Measurements from ENCODE around the gene KNOP1.

DNA sequence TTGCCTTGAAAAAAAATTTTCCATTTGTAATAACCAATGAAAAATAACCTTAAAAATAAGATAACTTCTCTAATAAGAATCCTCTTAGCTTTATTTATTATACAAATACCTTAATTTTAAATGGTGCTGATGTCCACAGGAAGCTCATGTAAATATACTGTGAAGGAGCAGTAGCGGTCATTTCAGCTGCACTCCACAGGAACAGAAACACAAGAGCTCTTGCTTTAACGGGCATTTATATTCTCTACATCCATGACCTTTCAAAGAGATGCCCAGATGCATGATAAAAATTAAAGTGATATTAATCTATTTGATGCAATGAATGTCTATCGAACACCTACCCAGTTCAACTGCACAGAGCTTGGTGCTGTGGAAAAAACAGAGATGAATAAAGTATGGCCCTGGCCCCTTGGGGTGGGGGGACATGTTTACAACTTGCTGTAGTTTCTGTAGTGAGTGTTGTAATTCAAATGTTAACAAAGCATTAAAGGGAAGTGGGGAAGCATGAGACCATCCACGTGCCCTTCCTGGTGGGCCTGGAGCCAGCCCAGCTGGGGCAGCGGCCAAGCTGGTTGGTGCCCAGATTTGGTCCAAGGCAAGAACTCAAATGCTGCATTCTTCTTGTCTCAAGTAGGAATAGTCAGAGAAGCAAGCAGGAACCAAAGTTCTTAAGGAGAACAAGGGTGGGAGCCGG lies 48.0 kb upstream of the KNOP1 start:
- TF ChIP-seq ZC3H4 (CRISPR knock-in tag; IDR thresholded peaks at IDR 0.05; ENCODE audit: borderline replicate concordance) (no peak), ZNF30 (CRISPR knock-in tag; IDR thresholded peaks at IDR 0.05) (no peak), CREB1 (IDR thresholded peaks at IDR 0.05) (no peak), CREB1 (CRISPR knock-in tag; IDR thresholded peaks at IDR 0.05) (no peak), MAFK (conservative IDR thresholded peaks at IDR 0.05 in 1 of 2, IDR thresholded peaks at IDR 0.05 in 1 of 2; ENCODE audit: low read length in 2 of 2) (no peak), TP53 (CRISPR knock-in tag; conservative IDR thresholded peaks at IDR 0.05) (no peak)
- TF ChIP-seq, protein P1, sequence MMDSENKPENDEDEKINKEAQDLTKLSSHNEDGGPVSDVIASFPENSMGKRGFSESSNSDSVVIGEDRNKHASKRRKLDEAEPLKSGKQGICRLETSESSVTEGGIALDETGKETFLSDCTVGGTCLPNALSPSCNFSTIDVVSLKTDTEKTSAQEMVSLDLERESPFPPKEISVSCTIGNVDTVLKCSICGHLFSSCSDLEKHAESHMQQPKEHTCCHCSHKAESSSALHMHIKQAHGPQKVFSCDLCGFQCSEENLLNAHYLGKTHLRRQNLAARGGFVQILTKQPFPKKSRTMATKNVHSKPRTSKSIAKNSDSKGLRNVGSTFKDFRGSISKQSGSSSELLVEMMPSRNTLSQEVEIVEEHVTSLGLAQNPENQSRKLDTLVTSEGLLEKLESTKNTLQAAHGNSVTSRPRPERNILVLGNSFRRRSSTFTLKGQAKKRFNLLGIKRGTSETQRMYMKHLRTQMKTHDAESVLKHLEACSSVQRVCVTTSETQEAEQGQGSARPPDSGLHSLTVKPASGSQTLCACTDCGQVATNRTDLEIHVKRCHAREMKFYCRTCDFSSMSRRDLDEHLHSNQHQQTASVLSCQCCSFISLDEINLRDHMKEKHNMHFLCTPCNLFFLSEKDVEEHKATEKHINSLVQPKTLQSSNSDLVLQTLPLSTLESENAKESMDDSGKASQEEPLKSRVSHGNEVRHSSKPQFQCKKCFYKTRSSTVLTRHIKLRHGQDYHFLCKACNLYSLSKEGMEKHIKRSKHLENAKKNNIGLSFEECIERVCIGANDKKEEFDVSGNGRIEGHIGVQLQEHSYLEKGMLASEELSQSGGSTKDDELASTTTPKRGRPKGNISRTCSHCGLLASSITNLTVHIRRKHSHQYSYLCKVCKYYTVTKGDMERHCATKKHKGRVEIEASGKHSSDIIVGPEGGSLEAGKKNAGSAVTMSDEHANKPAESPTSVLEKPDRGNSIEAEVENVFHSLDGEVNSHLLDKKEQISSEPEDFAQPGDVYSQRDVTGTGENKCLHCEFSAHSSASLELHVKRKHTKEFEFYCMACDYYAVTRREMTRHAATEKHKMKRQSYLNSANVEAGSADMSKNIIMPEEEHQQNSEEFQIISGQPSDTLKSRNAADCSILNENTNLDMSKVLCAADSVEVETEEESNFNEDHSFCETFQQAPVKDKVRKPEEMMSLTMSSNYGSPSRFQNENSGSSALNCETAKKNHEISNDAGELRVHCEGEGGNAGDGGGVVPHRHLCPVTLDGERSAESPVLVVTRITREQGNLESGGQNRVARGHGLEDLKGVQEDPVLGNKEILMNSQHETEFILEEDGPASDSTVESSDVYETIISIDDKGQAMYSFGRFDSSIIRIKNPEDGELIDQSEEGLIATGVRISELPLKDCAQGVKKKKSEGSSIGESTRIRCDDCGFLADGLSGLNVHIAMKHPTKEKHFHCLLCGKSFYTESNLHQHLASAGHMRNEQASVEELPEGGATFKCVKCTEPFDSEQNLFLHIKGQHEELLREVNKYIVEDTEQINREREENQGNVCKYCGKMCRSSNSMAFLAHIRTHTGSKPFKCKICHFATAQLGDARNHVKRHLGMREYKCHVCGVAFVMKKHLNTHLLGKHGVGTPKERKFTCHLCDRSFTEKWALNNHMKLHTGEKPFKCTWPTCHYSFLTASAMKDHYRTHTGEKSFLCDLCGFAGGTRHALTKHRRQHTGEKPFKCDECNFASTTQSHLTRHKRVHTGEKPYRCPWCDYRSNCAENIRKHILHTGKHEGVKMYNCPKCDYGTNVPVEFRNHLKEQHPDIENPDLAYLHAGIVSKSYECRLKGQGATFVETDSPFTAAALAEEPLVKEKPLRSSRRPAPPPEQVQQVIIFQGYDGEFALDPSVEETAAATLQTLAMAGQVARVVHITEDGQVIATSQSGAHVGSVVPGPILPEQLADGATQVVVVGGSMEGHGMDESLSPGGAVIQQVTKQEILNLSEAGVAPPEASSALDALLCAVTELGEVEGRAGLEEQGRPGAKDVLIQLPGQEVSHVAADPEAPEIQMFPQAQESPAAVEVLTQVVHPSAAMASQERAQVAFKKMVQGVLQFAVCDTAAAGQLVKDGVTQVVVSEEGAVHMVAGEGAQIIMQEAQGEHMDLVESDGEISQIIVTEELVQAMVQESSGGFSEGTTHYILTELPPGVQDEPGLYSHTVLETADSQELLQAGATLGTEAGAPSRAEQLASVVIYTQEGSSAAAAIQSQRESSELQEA (CRISPR knock-in tag; IDR thresholded peaks at IDR 0.05; ENCODE audit: not compliant biosample characterization) = no peak
- TF ChIP-seq, protein P2, sequence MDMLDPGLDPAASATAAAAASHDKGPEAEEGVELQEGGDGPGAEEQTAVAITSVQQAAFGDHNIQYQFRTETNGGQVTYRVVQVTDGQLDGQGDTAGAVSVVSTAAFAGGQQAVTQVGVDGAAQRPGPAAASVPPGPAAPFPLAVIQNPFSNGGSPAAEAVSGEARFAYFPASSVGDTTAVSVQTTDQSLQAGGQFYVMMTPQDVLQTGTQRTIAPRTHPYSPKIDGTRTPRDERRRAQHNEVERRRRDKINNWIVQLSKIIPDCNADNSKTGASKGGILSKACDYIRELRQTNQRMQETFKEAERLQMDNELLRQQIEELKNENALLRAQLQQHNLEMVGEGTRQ (IDR thresholded peaks at IDR 0.05; ENCODE audit: low read depth, low read length) = no peak
- TF ChIP-seq, protein P2 (CRISPR knock-in tag; IDR thresholded peaks at IDR 0.05; ENCODE audit: borderline replicate concordance) = no peak
- TF ChIP-seq, protein P3, sequence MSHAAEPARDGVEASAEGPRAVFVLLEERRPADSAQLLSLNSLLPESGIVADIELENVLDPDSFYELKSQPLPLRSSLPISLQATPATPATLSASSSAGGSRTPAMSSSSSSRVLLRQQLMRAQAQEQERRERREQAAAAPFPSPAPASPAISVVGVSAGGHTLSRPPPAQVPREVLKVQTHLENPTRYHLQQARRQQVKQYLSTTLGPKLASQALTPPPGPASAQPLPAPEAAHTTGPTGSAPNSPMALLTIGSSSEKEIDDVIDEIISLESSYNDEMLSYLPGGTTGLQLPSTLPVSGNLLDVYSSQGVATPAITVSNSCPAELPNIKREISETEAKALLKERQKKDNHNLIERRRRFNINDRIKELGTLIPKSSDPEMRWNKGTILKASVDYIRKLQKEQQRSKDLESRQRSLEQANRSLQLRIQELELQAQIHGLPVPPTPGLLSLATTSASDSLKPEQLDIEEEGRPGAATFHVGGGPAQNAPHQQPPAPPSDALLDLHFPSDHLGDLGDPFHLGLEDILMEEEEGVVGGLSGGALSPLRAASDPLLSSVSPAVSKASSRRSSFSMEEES (CRISPR knock-in tag; IDR thresholded peaks at IDR 0.05) = no peak
- TF ChIP-seq, protein P4, sequence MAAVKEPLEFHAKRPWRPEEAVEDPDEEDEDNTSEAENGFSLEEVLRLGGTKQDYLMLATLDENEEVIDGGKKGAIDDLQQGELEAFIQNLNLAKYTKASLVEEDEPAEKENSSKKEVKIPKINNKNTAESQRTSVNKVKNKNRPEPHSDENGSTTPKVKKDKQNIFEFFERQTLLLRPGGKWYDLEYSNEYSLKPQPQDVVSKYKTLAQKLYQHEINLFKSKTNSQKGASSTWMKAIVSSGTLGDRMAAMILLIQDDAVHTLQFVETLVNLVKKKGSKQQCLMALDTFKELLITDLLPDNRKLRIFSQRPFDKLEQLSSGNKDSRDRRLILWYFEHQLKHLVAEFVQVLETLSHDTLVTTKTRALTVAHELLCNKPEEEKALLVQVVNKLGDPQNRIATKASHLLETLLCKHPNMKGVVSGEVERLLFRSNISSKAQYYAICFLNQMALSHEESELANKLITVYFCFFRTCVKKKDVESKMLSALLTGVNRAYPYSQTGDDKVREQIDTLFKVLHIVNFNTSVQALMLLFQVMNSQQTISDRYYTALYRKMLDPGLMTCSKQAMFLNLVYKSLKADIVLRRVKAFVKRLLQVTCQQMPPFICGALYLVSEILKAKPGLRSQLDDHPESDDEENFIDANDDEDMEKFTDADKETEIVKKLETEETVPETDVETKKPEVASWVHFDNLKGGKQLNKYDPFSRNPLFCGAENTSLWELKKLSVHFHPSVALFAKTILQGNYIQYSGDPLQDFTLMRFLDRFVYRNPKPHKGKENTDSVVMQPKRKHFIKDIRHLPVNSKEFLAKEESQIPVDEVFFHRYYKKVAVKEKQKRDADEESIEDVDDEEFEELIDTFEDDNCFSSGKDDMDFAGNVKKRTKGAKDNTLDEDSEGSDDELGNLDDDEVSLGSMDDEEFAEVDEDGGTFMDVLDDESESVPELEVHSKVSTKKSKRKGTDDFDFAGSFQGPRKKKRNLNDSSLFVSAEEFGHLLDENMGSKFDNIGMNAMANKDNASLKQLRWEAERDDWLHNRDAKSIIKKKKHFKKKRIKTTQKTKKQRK (IDR thresholded peaks at IDR 0.05; ENCODE audit: low read length) = no peak
- TF ChIP-seq, protein P5, sequence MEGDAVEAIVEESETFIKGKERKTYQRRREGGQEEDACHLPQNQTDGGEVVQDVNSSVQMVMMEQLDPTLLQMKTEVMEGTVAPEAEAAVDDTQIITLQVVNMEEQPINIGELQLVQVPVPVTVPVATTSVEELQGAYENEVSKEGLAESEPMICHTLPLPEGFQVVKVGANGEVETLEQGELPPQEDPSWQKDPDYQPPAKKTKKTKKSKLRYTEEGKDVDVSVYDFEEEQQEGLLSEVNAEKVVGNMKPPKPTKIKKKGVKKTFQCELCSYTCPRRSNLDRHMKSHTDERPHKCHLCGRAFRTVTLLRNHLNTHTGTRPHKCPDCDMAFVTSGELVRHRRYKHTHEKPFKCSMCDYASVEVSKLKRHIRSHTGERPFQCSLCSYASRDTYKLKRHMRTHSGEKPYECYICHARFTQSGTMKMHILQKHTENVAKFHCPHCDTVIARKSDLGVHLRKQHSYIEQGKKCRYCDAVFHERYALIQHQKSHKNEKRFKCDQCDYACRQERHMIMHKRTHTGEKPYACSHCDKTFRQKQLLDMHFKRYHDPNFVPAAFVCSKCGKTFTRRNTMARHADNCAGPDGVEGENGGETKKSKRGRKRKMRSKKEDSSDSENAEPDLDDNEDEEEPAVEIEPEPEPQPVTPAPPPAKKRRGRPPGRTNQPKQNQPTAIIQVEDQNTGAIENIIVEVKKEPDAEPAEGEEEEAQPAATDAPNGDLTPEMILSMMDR (CRISPR knock-in tag; IDR thresholded peaks at IDR 0.05) = no peak

Measured in HepG2 (cell line).